Activated T-cell treated with anti-CD3 and anti-CD28 coated beads for 48 hours (primary cell): ENCODE measurements around the gene SIRT7.

Experiments
- DNase-seq: peaks from one replicate; pipeline ENCODE4 v3.0.0-alpha.2; 2020; ENCODE audit warnings: low read depth

The SIRT7 gene

GRCh38 chr17:81917565-81918332 is at the start of gene SIRT7:
TSS of gene SIRT7 (minus strand) at chr17:81918176. CDS start at chr17:81918131, 45 bp downstream.
- DNase-seq: peak; percentile 79

GRCh38 chr17:81967244-81967532 is 49.2 kb upstream of the SIRT7 start:
- DNase-seq: no peak

DNA sequence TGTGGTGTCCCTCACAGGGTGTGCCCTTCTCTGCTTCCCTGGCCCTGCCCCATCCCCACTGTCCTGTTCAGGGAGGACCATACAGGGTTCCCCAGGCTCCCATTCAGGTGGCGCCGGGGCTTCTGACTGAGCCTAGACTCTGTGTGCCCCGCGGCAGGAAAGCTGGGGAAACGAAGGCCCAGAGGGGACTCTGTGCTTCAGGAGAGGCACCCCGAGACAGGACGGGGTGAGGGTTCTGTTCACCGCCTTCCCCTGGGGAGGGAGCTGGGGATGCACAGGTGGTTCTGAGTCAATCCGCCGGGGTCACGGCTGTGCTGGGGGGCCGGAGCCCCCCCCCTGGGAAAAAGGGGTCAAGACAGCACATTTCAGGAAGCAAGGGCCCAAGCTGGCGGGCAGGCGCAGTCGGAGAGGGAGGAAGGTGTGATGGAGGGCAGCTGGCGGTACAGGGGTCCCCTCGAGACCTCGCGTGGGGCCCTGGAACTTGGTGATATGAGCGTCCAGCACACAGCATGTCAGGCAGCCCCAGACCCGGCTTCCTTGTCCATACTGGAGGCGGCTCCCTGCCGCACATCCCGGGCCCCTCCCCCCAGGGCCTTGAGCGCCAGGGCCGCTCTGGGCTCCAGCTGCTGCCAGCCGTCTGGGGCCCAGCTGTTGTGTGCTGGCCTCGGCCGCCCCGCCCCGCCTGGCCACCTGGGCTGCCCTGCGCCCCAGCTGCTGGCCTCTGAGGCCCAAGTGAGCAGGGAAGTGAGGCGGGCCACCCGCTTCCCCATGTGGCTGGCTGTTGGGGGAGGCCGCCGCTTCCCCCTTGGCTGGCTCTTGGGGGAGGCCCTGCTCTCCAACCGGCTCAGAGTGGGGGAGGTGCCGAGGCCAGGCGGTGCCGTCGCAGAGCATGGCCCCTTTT is 48.6 kb upstream of the SIRT7 start:
- no peak for DNase-seq

GRCh38 chr17:81964081-81964849 is 46.3 kb upstream of the SIRT7 start:
- DNase-seq: no peak

DNA sequence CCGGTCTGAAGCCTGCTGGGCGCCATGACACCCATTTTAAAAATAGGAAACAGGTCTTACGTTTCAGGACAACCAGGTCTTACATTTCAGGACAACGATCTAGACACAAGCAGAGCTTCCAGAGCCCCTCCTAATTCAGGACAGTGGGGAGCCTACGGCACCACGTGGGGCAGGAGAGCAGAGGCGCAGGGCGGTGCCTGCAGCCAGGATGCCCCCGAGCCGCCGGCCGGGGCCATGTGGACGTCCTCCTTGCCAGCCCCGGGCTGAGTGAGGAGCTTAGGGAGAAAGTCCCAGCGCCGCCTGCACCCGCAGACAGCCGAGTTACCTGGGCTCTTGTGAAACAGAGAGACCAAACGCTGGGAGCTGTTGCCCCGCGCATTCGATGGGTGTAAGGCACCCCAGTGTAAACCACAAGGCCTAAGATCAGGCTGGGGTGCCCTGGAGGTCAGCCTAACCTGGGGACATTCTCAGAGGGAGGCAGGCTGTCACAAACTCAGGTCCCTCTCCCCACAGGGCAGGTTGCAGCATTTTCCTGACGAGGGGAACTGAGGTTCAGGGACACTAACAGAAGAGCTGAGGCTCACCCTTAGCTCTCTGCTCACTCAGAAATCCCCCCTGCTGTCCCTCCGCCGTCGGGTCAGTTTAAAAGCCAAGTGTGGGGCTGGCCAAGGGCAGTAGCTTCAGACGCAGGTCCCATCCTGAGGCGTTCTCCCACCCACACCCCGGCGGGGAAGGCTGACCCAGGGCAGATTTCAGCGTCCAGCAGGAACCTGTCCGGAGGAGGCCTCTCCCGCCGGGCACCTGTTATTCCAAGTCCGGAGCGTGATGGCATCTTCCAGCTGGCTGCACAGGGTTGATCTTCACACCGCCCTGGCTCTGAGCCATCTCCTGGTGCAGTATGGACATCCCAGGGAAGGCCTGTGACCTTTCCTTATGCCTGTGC is 44.8 kb upstream of the SIRT7 start:
- no peak for DNase-seq

DNA sequence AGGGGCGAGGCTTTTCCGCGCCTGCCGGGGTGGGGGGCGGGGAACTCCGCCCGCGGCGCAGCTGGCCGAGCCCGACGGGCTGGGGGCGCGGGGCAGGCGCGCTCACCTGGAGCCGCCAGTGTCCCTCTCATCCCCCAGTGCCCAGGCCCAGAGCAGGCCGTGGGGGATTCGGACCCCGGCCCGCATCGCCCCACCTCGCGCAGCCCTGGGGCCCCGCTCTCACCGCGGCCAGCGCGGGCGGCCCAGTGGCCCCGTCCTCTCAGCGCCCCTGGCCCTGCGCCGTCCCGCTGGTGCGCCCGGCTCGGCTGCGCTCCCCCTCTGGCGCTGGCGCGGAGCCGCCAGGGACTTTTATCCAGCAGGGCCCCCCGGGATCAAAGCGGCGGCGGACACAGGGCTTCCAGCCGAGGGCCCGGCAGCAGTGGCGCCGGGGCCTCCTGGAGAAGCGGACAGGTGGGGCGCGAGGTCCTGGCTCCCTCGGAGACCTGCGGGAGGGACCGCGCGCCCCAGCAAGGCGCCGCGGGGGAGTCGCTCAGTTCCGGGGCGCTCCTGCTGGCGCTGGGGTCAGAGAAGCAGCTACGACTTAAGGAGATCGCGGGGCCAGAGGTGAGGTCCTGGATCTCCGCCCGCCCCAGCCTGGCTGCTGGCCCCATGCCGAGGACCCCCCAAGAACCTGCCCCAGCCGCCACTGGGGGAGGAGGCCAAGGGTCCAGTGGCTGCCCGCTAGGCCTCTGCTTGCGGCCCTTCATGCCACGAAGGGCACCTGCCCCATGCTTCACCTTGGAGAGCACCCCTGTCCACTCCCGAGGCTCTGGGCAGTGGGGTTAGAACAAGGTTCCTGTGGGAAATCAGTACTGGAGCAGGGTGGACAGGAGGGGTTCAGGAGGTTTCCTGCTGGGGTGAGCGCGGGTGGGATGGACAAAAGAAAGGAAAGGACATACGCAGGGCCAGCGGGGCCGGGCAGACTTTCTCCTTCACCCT is 43.8 kb upstream of the SIRT7 start:
- DNase-seq: no peak

DNA sequence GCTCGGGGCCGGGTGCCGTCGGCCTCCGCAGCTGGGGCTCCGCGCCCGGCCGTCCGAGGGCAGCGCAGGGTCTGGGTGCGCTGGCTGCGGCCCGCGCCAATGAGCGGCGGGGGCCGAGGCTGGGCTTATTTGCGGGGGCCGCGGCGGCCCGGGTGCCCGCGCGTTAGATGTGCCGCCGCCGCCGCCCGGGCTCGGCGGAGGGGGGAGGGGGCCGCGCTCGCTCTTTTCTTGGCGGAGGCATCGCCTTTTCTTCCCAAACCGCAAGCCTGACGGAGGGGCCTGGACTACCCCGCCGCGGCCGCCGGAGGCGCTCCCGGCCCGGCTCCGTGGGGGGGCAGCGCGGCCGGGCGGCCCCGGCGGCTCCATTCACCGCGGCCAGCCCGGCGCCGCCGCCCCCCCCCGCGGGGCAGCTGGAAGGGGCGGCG is 43.1 kb upstream of the SIRT7 start, which contains the start of gene NOTUM:
TSS of gene NOTUM (minus strand) at position 101 of the 425 bp plus-strand sequence. CDS start 278 bp downstream, outside the sequence.
- no peak for DNase-seq

- DNase-seq: no peak
Observed at GRCh38 chr17:81960130-81960958, 42.4 kb upstream of the SIRT7 start.

GRCh38 chr17:81959362-81960129 is 41.6 kb upstream of the SIRT7 start:
- DNase-seq: peak; percentile 74

- DNase-seq: no peak
Observed at GRCh38 chr17:81958633-81959342, 40.8 kb upstream of the SIRT7 start.

GRCh38 chr17:81957691-81958432 is 39.9 kb upstream of the SIRT7 start:
- no peak for DNase-seq

GRCh38 chr17:81956607-81957589 is 38.9 kb upstream of the SIRT7 start:
- no peak for DNase-seq

GRCh38 chr17:81955756-81956544 is 38.0 kb upstream of the SIRT7 start:
- DNase-seq: no peak

- no peak for DNase-seq
Observed at GRCh38 chr17:81955058-81955681, 37.2 kb upstream of the SIRT7 start.
